ENCODE results near the gene CACNB4.
"Not testable (repeated sequence)": the region's sequence is repeated elsewhere in the genome, so short reads cannot be mapped to it uniquely, and the experiment has no call there.

Gene CACNB4

DNA sequence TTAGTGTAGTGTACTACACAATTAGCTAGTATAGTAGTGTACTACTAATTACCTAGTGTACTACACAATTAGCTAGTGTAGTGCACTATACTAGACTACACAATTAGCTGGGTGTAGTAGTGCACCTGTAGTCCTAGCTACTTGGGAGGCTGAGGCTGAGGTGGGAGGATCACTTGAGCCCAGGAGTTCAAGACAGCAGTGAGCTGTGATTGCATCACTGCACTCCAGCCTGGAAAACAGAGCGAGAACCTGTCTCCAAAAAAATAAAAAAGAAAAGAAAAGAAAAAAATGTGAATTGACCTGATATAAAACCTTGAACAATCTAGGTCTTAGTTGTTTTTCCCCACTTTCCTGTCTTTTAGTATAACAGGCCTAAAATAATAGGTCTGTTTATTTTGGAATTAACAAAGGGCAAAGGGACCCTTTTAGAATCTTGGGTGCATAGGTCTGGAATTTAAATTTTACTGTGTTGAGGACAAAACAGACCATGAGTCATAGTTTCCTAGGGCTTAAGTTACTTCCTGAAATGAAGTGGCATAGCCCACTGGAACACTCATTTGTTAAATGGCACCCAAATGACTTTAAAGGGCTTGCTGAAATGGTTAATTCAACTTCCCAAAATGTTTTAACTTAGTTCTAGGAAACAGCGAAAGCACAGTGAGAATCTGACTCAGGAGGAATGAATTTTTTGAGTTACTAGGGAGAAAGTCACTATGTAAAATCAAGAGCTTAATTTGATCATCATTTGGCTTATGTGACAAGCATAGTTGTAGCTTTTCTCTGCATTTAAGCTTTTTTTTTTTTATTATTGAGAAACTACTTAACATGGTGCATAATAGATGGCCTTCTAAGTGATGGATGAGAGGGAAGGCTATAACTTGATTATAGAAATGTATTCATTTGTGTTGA lies 219.9 kb downstream of the CACNB4 start:
- no peak overlapping the region for H3K4me3 ChIP-seq
- no peak for DNase-seq (ENCODE audit: low spot score)
- no peak for TF ChIP-seq CTCF (IDR thresholded peaks at IDR 0.05)
- H3K27ac ChIP-seq = peak overlapping the region; percentile 39 to 58

DNA sequence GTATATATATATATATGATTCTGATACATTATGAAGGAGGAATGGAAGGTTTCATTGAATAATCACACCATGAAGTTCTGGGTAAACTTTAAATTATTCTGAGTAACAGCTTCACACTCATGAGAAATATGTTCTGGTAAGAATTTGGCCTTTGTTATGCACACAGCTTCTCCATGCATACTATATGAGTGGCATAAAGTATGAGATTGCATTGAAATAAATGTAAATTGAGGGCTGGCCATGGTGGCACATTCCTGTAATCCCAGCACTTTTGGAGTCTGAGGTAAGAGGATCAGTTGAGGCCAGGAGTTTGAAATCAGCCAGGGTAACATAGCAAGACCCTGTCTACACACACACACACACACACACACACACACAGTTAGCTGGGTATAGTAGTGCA lies 220.6 kb downstream of the CACNB4 start:
- no peak overlapping the region for H3K4me3 ChIP-seq
- DNase-seq (ENCODE audit: low spot score) = no peak
- peak overlapping the region in 1 of 2 donors; percentile 58 for H3K27ac ChIP-seq
- TF ChIP-seq CTCF (IDR thresholded peaks at IDR 0.05) = no peak

- not testable (repeated sequence) for H3K4me3 ChIP-seq; H3K27ac ChIP-seq; DNase-seq (ENCODE audit: low spot score)
Measured at GRCh38 chr2:151875631-151876030, 223.2 kb downstream of the CACNB4 start.

- H3K4me3 ChIP-seq = no peak overlapping the region
- H3K27ac ChIP-seq = no peak overlapping the region
- DNase-seq (ENCODE audit: low spot score) = no peak
- TF ChIP-seq CTCF (IDR thresholded peaks at IDR 0.05) = no peak
Measured at GRCh38 chr2:151872463-151872862, 226.4 kb downstream of the CACNB4 start.

GRCh38 chr2:151869291-151869690 lies 229.6 kb downstream of the CACNB4 start:
- no peak for DNase-seq (ENCODE audit: low spot score)
- TF ChIP-seq CTCF (IDR thresholded peaks at IDR 0.05) = no peak
- Histone ChIP-seq H3K4me3 (no peak overlapping the region), H3K27ac (no peak overlapping the region)

DNA sequence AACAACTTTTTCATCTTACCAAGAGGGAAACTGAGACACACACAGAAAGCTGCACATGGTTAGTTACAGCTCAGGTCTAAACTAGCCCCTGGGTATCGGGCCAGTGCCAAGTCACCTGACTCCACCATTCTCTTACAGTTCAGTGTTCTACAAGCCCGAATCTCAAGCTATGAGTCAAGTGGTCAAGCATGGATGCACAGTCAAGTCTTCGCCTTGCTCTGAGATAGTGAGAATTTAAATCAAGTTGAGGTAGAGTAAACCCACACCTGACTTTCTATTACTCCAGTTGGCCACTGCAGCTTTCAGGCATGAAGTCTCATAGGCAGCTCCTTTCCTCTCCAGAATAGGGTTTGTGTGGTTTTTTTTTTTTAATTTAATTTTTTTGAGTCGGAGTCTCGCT lies 236.1 kb downstream of the CACNB4 start:
- Histone ChIP-seq H3K4me3 (no peak overlapping the region), H3K27ac (no peak overlapping the region)
- DNase-seq (ENCODE audit: low spot score) = no peak
- TF ChIP-seq CTCF (IDR thresholded peaks at IDR 0.05) = no peak

GRCh38 chr2:151861174-151861573 lies 237.7 kb downstream of the CACNB4 start:
- Histone ChIP-seq H3K27ac (no peak overlapping the region), H3K4me3 (no peak overlapping the region)
- no peak for TF ChIP-seq CTCF (IDR thresholded peaks at IDR 0.05)
- no peak for DNase-seq (ENCODE audit: low spot score)
